ENCODE measurements around the gene BRINP1. TPM values are rescaled to one million over a fixed set of nuclear protein-coding genes. Genes with fewer than 3 reads are reported as not detected.

Gene BRINP1
- total RNA-seq, 1 donor from 2014 or later: 1.5 TPM

- H3K36me3 ChIP-seq: no peaks in the 10 kb centered on the region
- no peaks in the 10 kb centered on the region for H3K9me3 ChIP-seq
- H3K4me1 ChIP-seq: no peaks in the 10 kb centered on the region
- no peak for TF ChIP-seq CTCF (IDR thresholded peaks at IDR 0.05)
- no peaks in the 10 kb centered on the region for H3K27me3 ChIP-seq (ENCODE audit: low read depth)
- intact Hi-C loops (cut with DNase I): no loop called here
- no peak overlapping the region for H3K4me3 ChIP-seq
- ATAC-seq: no peak
- H3K27ac ChIP-seq: no peak overlapping the region
- no peak for DNase-seq
These were observed 247.3 kb downstream of the BRINP1 start for GRCh38 chr9:119121899-119122298.

- Histone ChIP-seq H3K4me3 (no peak overlapping the region), H3K27me3 (ENCODE audit: low read depth) (no peaks in the 10 kb centered on the region), H3K27ac (no peak overlapping the region), H3K9me3 (no peaks in the 10 kb centered on the region), H3K36me3 (no peaks in the 10 kb centered on the region), H3K4me1 (no peaks in the 10 kb centered on the region)
- TF ChIP-seq CTCF (IDR thresholded peaks at IDR 0.05): no peak
- ATAC-seq (no peak), DNase-seq (no peak)
- intact Hi-C loops (cut with DNase I): no loop called here
These were observed 251.8 kb downstream of the BRINP1 start for GRCh38 chr9:119117409-119117808.
